Activated CD4-positive, alpha-beta T cell treated with anti-CD3 and anti-CD28 coated beads, Interleukin-2, Interleukin-4, amounts not matched to agents 100 ng/mL and 50 ng/mL, durations not matched to agents 16 hours and 8 hours (primary cell): ENCODE results near the gene SRP68.

Source experiments
- DNase-seq: peaks from one replicate; pipeline ENCODE4 v3.0.0-alpha.2; 2020; ENCODE audit warnings: low spot score

SRP68 gene

GRCh38 chr17:75996665-75997590 lies 75.4 kb downstream of the SRP68 start:
- DNase-seq: peak; percentile 44

DNA sequence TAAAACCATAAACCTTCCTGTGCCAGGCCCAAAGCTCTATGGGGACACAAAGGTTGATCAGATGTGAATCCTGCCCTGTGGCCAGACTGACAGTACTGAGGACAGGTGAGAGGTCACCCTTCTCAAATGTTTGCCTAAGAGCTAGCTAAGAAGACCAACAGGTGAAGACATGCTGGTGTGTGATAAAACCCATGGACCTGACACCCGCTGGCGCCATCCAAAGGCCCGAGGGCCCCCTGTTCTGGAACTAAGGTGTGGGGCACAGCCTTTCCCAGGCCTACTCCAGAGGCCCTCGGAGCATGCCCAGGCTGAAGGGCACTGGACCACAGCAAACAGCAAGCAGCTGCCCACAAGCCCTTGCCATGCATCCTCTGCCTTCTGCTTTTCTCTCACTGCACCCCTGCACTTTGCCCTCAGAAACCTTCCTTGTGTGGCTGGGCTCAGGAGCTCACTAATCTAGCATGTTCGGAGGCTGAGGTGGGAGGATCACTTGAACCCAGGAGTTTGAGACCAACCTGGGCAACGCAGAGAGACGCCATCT lies 76.9 kb downstream of the SRP68 start:
- DNase-seq: no peak

GRCh38 chr17:75994802-75995370 lies 77.4 kb downstream of the SRP68 start:
- DNase-seq: no peak

DNA sequence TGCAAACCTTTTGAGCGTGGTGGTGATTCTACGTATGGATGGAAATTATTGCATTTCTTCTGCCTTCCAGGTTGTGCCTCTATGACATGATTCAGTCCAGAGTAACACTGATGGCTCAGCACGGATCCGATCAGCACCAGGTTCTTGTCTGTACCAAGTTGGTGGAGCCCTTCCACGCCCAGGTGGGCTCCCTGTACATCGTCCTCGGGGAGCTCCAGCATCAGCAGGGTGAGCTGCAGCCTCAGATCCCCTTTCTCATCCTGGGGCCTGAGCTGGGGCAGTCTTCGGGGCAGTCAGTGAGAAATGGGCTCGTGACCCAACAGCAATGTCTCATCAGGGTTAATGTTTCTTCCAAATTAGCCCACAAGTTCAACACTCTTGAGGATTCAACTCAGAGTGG lies 80.9 kb downstream of the SRP68 start:
- DNase-seq: no peak
